K562 (cell line): ENCODE data around the gene ABCC12.

ENCODE experiments used
- REST ChIP-seq, 2 experiments: fragments of 450-650 bp; formaldehyde crosslinking in 1 of 2; IDR thresholded peaks; 2 replicates each; pipeline versions ENCODE4 v1.4.0 to v1.6.1; 2014 to 2020; ENCODE audit warnings: mild to moderate bottlenecking in 2 of 2, borderline replicate concordance in 1 of 2, low read depth in 1 of 2
- RFX5 ChIP-seq: IDR thresholded peaks from 2 replicates; pipeline ENCODE4 v1.6.1; 2011; ENCODE audit warnings: low read depth, mild to moderate bottlenecking, improper control_type of control experiment, low read length
- WHSC1 ChIP-seq: IDR thresholded peaks from one replicate; pipeline ENCODE4 v1.6.1; 2012; ENCODE audit warnings: low read length, control low read depth, inconsistent platforms
- ZBED1 ChIP-seq: IDR thresholded peaks from 2 replicates; pipeline ENCODE4 v1.6.1; 2014

- no peak for TF ChIP-seq WHSC1
- TF ChIP-seq RFX5, result no peak
- no peak for TF ChIP-seq REST (IDR thresholded peaks at IDR 0.05; ENCODE audit: borderline replicate concordance)
- no peak for TF ChIP-seq REST (CRISPR knock-in tag; IDR thresholded peaks at IDR 0.05; ENCODE audit: low read depth)
- TF ChIP-seq ZBED1, result no peak
Measured at GRCh38 chr16:48128769-48129168, 27.0 kb downstream of the ABCC12 start.
